ENCODE measurements around the gene PDSS1. TPM values are rescaled to one million over a fixed set of nuclear protein-coding genes. Genes with fewer than 3 reads are reported as not detected.

The PDSS1 gene
- total and polyA plus RNA-seq, 4 donors: 8.3 to 16.8 (median 10.6) TPM

- H3K36me3 ChIP-seq (ENCODE audit: control insufficient read depth in 4 of 4, insufficient read depth in 4 of 4, low read length in 4 of 4): peaks cover 6 to 22% (median 15%) of the 10 kb centered on the region in 4 donors
- no peaks in the 10 kb centered on the region for H3K9me3 ChIP-seq (ENCODE audit: control insufficient read depth in 4 of 4, insufficient read depth in 3 of 4, low read length in 3 of 4)
- no peak overlapping the region for H3K4me3 ChIP-seq
- no peaks in the 10 kb centered on the region for H3K4me1 ChIP-seq (ENCODE audit: control insufficient read depth in 5 of 5, insufficient read depth in 5 of 5, low read length in 5 of 5)
- H3K9ac ChIP-seq (ENCODE audit: insufficient read depth in 1 of 2, low read length in 2 of 2): no peak overlapping the region
- ATAC-seq (ENCODE audit: insufficient read depth, low FRiP score): no peak
- WGBS, 2 donors: 98% methylated on average over 4 of the region's 4 CpGs
- no peak for DNase-seq
- no peak overlapping the region for H3K27ac ChIP-seq (ENCODE audit: low read depth in 1 of 2, low read length in 1 of 2)
- H3K27me3 ChIP-seq (ENCODE audit: control insufficient read depth in 3 of 3, insufficient read depth in 3 of 3, low read length in 2 of 3): no peaks in the 10 kb centered on the region
- no peak for TF ChIP-seq CTCF (IDR thresholded peaks at IDR 0.05; ENCODE audit: control extremely low read depth, extremely low read depth)
Observed at GRCh38 chr10:26723016-26723415, 25.5 kb downstream of the PDSS1 start.

GRCh38 chr10:26725837-26726727 lies 28.6 kb downstream of the PDSS1 start:
- peak; percentile 84 for ATAC-seq (ENCODE audit: insufficient read depth, low FRiP score)
- TF ChIP-seq CTCF (IDR thresholded peaks at IDR 0.05; ENCODE audit: control extremely low read depth, extremely low read depth): peak; percentile 83
- H3K4me1 ChIP-seq (ENCODE audit: control insufficient read depth in 5 of 5, insufficient read depth in 5 of 5, low read length in 5 of 5): no peaks in the 10 kb centered on the region
- DNase-seq: peak; percentile 69 to 85 (median 70)
- no peak overlapping the region for H3K9ac ChIP-seq (ENCODE audit: insufficient read depth in 1 of 2, low read length in 2 of 2)
- H3K9me3 ChIP-seq (ENCODE audit: control insufficient read depth in 4 of 4, insufficient read depth in 3 of 4, low read length in 3 of 4): no peaks in the 10 kb centered on the region
- H3K36me3 ChIP-seq (ENCODE audit: control insufficient read depth in 4 of 4, insufficient read depth in 4 of 4, low read length in 4 of 4): peaks cover 6 to 19% (median 17%) of the 10 kb centered on the region in 4 donors
- H3K4me3 ChIP-seq: no peak overlapping the region
- WGBS, 2 donors: 59 to 61% methylated on average over 8 of the region's 8 CpGs
- H3K27ac ChIP-seq (ENCODE audit: low read depth in 1 of 2, low read length in 1 of 2): no peak overlapping the region
- no peaks in the 10 kb centered on the region for H3K27me3 ChIP-seq (ENCODE audit: control insufficient read depth in 3 of 3, insufficient read depth in 3 of 3, low read length in 2 of 3)

GRCh38 chr10:26727005-26727404 lies 29.5 kb downstream of the PDSS1 start:
- no peaks in the 10 kb centered on the region for H3K4me1 ChIP-seq (ENCODE audit: control insufficient read depth in 5 of 5, insufficient read depth in 5 of 5, low read length in 5 of 5)
- H3K27ac ChIP-seq (ENCODE audit: low read depth in 1 of 2, low read length in 1 of 2): no peak overlapping the region
- no peak for ATAC-seq (ENCODE audit: insufficient read depth, low FRiP score)
- no peak overlapping the region for H3K4me3 ChIP-seq
- no peak for DNase-seq
- H3K9ac ChIP-seq (ENCODE audit: insufficient read depth in 1 of 2, low read length in 2 of 2): no peak overlapping the region
- peaks cover 8 to 16% (median 15%) of the 10 kb centered on the region in 4 donors for H3K36me3 ChIP-seq (ENCODE audit: control insufficient read depth in 4 of 4, insufficient read depth in 4 of 4, low read length in 4 of 4)
- H3K27me3 ChIP-seq (ENCODE audit: control insufficient read depth in 3 of 3, insufficient read depth in 3 of 3, low read length in 2 of 3): no peaks in the 10 kb centered on the region
- no peak for TF ChIP-seq CTCF (IDR thresholded peaks at IDR 0.05; ENCODE audit: control extremely low read depth, extremely low read depth)
- 97 to 100% methylated on average over 1 of the region's 1 CpG for WGBS, 2 donors
- H3K9me3 ChIP-seq (ENCODE audit: control insufficient read depth in 4 of 4, insufficient read depth in 3 of 4, low read length in 3 of 4): no peaks in the 10 kb centered on the region
